GM13977 (cell line): ENCODE results near the gene WDFY4.

Experiments
- DNase-seq: peaks from one replicate; pipeline ENCODE4 v3.0.0; 2012; ENCODE audit warnings: low spot score
- CTCF ChIP-seq: IDR thresholded peaks from 2 replicates; pipeline ENCODE4 v1.5.1; 2012; ENCODE audit warnings: mild to moderate bottlenecking, control low read depth; ENCODE audit not compliant: insufficient read depth; ENCODE audit errors: extremely low read depth, missing control alignments
- in situ Hi-C: fragments of 300-500 bp; cut with MboI; formaldehyde crosslinking; loops from one replicate; pipeline ENCODE4 v1.12.0; 2022; ENCODE audit warnings: low sequenced_read_pairs, low pct_unique_long_range_greater_than_20kb, mixed read lengths, inconsistent platforms; ENCODE audit not compliant: unreplicated experiment

WDFY4 gene

DNA sequence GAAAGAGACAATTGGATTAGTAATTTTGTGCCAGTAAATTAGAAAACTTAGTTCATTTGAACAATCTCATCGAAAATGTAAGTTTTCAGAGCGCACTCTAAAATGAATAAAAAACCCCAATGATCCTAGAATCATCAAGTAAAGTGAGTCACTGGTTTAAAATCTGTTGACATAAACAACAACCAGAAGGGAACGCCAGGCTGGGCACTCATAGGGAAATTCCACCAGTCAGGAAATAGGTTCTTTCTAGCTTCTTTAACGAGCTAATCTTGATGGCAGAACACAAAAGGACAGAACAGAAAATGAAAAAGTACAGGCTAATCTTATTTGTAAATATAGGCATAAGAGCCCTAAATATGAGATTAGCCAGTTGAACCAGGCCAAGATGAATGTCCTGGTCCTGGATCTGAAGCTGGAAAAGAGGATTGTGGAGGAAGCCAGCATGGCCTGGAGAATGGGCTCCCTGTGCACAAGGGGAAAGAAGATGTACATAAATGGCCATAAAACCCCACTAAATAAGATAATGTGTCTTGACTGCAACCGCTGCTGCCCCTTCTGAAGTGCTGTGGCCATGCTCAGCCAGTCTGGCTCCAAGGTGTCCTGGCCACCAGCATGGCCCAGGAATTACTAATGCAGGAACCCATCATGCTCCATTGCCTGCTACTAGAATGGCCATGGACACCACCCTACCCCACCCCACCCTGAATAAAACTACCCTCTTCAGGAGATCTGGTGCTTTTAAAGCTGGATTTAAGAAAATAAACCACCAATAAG, 114.0 kb downstream of the WDFY4 start:
- in situ Hi-C loops: no loop called here
- TF ChIP-seq CTCF: no peak
- no peak for DNase-seq

GRCh38 chr10:48799341-48800006, 114.8 kb downstream of the WDFY4 start:
- in situ Hi-C loops: no loop called here
- DNase-seq: no peak
- TF ChIP-seq CTCF: no peak

GRCh38 chr10:48800007-48800675, 115.5 kb downstream of the WDFY4 start:
- DNase-seq: peak; percentile 31
- in situ Hi-C loops: no loop called here
- no peak for TF ChIP-seq CTCF

- in situ Hi-C loops: no loop called here
- DNase-seq: no peak
- no peak for TF ChIP-seq CTCF
Measured at GRCh38 chr10:48801001-48801421, 116.3 kb downstream of the WDFY4 start.

GRCh38 chr10:48802611-48803071, 118.0 kb downstream of the WDFY4 start:
- in situ Hi-C loops: no loop called here
- TF ChIP-seq CTCF: no peak
- DNase-seq: peak; percentile 76

GRCh38 chr10:48803801-48804584, 119.3 kb downstream of the WDFY4 start:
- no peak for TF ChIP-seq CTCF
- in situ Hi-C loops: no loop called here
- no peak for DNase-seq
